Renal cortex interstitium (tissue), 15 donors: ENCODE results near the gene WDR83. TPM values are rescaled to one million over a fixed set of nuclear protein-coding genes. Genes with fewer than 3 reads are reported as not detected.
A peak's percentile ranks its signal among the peaks of the same experiment; 100 is the strongest.
"Not testable (repeated sequence)": the region's sequence is repeated elsewhere in the genome, so short reads cannot be mapped to it uniquely, and the experiment has no call there.

Experiments
- DNase-seq, 11 donors: peaks; one replicate each; pipeline ENCODE4 v3.0.0-alpha.2; 2013; ENCODE audit warnings: low read depth in 9 of 11, low spot score in 4 of 11; ENCODE audit errors: extremely low read depth in 1 of 11
- long read RNA-seq, 16 experiments: transcript quantifications; one replicate each; lab custom pipeline, GENCODE V29; 2026
- polyA plus RNA-seq, 3 donors: library from polyadenylated mRNA; unstranded; fragments of 120-200 nt; gene quantifications; one replicate each; pipeline ENCODE4 v1.2.1, GENCODE V29; 2013; ENCODE audit not compliant: insufficient read length in 3 of 3

Gene WDR83, protein sequence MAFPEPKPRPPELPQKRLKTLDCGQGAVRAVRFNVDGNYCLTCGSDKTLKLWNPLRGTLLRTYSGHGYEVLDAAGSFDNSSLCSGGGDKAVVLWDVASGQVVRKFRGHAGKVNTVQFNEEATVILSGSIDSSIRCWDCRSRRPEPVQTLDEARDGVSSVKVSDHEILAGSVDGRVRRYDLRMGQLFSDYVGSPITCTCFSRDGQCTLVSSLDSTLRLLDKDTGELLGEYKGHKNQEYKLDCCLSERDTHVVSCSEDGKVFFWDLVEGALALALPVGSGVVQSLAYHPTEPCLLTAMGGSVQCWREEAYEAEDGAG
- polyA plus RNA-seq = 10 to 100 TPM; 13.7 to 26.0 (median 17.8) TPM
- long read RNA-seq, donor 1, partial matches to known transcripts = 0 of 27 reads
- long read RNA-seq, donor 1, other reads (novel, unspliced or antisense) = 25 of 27 reads
- long read RNA-seq, donor 2, partial matches to known transcripts = 6 of 30 reads
- long read RNA-seq, donor 2, other reads (novel, unspliced or antisense) = 24 of 30 reads
- long read RNA-seq, donor 3, partial matches to known transcripts = 60 of 65 reads
- long read RNA-seq, donor 3, other reads (novel, unspliced or antisense) = 5 of 65 reads
- long read RNA-seq, donor 4 = 0 reads
- long read RNA-seq, donor 5 = 0 reads
- long read RNA-seq, donor 6, partial matches to known transcripts = 47 of 65 reads
- long read RNA-seq, donor 6, other reads (novel, unspliced or antisense) = 17 of 65 reads
- long read RNA-seq, donor 7 = 0 reads
- long read RNA-seq, donor 8 = 0 reads
- long read RNA-seq, donor 9, partial matches to known transcripts = 60 of 62 reads
- long read RNA-seq, donor 9, other reads (novel, unspliced or antisense) = 0 of 62 reads
- long read RNA-seq, donor 10, partial matches to known transcripts = 31 of 70 reads
- long read RNA-seq, donor 10, other reads (novel, unspliced or antisense) = 38 of 70 reads
- long read RNA-seq, donor 11, partial matches to known transcripts = 12 of 39 reads
- long read RNA-seq, donor 11, other reads (novel, unspliced or antisense) = 26 of 39 reads
- long read RNA-seq, donor 12, partial matches to known transcripts = 40 of 40 reads
- long read RNA-seq, donor 12, other reads (novel, unspliced or antisense) = 0 of 40 reads
- long read RNA-seq, donor 13 = 0 reads
- long read RNA-seq, donor 14, partial matches to known transcripts = 0 of 2 reads
- long read RNA-seq, donor 14, other reads (novel, unspliced or antisense) = 0 of 2 reads
- long read RNA-seq, donor 15, partial matches to known transcripts = 18 of 18 reads
- long read RNA-seq, donor 15, other reads (novel, unspliced or antisense) = 0 of 18 reads
- long read RNA-seq, donor 16, partial matches to known transcripts = 55 of 61 reads
- long read RNA-seq, donor 16, other reads (novel, unspliced or antisense) = 0 of 61 reads

DNA sequence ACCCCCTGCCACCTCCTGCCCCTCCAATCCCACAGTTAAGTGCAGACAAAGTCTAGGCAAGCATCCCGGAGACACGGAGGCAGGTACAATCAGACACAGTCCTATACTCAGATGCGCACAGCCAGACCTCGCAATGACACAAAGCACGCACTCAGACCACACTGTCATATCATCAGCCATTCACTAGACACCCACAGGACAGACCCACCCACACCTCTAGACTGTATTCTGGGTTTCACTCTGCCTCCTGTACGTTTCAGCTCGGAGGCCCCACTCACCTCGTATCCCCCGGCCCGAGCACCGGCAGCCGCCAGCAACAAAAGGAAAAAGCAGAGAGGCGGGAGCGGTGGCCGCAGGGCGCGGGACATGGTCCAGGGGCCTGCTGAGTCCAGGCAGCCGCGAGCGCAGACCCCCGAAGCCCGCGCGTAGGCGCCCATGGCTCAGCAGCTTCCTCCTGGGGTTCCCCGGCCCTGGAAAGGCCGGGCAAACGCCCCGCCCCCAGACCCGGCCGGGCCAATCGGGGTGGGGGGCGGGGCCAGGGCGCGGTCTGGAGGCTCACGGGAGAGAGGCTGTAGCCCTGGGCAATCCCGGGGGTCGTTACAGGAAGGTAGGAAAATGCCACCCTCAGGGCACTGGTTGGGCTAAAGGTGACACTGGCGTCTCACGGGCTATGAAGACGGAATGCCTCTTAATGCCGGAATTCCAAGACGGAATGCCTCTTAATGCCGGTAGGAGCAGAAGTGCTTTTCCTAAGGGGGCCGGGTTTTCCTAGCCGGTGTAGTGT, at the start of gene WDR83, which contains the start of gene MAN2B1:
Gene WDR83 (plus strand): TSS at position 543 of the 784 bp plus-strand sequence. CDS start 2,984 bp downstream, outside the sequence.
Gene MAN2B1 (minus strand): TSS at position 478 of the 784 bp plus-strand sequence. CDS start 41 bp downstream, at position 437.
- DNase-seq = peak in 7 of 11 donors; percentile 56 to 78 (median 70)

- no peak for DNase-seq
Measured at GRCh38 chr19:12617646-12618045, 49.0 kb upstream of the WDR83 start.

GRCh38 chr19:12621253-12622024, 45.2 kb upstream of the WDR83 start:
- not testable (repeated sequence) for DNase-seq

DNA sequence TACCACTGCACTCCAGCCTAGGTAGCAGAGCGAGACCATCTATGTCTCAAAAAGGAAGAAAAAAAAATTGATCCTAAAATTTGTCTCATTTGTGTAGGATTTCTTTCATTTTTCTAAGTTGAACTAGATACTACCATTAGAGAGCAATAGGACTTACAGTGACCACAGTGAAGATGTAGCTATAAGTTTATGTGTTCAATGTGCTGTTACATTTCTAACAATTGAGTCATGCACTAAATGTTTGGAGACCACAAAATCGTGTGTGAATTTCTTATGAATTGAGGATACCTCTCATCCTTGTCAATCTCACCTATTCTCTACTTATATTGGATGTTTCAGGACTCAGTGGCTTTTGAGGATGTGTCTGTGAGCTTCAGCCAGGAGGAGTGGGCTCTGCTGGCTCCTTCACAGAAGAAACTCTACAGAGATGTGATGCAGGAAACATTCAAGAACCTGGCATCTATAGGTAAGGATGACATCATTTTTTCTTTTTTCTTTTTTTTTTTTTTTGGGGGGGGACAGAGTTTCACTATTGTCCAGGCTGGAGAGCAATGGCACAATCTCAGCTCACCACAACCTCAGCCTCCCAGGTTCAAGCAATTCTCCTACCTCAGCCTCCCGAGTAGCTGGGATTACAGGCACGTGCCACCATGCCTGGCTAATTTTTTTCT, 43.1 kb upstream of the WDR83 start:
- no peak for DNase-seq

DNA sequence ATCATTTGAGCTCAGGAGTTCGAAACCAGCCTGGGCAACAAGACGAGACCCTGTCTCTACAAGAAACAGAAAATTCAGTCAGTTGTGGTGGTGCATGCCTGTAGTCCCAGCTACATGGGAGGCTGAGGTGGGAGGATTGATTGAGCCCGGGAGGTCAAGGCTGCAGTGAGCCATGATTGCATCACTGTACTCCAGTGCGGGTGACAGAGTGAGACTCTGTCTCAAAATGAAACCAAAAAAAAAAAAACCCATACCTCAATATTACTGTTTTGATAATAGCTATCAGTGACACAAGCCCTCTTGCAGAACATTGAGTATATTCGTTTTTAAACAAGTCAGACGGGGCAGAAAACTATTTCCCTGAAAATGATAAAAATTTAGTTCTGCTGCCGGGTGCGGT, 39.6 kb upstream of the WDR83 start:
- no peak for DNase-seq

GRCh38 chr19:12628040-12629022, 38.3 kb upstream of the WDR83 start:
- DNase-seq = no peak

- no peak for DNase-seq
Measured at GRCh38 chr19:12629215-12629614, 37.4 kb upstream of the WDR83 start.

- DNase-seq = no peak
Measured at GRCh38 chr19:12636631-12637030, 30.0 kb upstream of the WDR83 start.

DNA sequence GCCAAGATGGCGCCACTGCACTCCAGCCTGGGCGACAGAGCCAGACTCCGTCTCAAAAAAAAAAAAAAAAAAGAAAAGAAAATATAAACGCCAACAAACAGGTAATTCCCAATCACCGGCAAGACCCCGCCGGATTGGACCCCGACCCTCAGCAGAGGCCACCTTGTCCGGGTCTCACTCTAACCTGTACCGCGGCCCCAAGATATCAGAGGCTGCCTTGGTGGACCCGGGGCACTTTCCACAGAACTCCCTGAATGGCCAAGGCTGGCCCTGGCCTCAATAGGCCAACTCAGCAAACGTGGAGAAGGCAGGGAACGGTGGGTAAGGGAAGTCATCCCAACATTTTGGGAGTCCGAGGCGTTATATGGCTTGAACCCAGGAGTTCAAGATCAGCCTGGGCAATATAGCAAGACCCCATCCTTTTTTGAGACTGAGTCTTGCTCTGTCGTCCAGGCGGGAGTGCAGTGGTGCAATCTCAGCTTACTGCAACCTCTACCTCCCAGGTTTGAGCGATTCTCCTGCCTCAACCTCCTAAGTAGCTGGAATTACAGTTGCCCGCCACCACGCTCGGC, 27.9 kb upstream of the WDR83 start:
- no peak for DNase-seq

DNA sequence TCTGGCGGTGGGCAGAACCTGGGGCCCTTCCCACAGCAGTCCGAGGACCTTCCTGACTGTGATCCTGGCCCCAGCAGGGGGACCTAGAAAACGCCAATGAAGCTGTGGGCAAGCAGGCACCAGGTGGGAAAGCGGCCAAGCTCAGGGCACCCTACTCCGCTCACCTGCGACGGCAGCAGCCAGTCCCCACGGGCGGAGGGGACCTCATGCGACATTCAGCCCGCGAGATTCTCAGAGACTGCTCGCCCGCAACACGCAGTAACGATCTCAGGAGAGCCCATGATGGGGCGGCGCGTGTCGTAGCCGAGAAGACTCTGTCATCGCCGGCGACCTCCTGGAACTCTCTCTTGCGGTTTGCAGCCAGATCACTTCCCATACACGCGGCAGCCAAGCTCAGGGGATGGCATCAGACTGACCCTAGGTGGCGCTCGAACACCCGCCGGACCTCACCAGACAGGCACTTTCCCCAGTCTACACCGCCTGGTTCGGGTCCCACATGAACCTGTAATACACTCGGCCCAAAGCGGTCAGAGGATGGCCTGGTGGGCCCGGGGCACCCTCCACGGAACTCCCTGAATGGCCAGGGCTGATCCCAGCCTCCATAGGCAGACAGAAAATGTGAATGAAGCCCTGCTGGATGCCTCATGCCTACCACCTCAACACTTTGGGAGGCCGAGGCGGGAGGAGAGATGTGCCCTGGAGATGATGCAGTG, 26.6 kb upstream of the WDR83 start:
- peak; percentile 35 to 72 (median 61) for DNase-seq

- no peak for DNase-seq
Measured at GRCh38 chr19:12641456-12641855, 25.2 kb upstream of the WDR83 start.

DNA sequence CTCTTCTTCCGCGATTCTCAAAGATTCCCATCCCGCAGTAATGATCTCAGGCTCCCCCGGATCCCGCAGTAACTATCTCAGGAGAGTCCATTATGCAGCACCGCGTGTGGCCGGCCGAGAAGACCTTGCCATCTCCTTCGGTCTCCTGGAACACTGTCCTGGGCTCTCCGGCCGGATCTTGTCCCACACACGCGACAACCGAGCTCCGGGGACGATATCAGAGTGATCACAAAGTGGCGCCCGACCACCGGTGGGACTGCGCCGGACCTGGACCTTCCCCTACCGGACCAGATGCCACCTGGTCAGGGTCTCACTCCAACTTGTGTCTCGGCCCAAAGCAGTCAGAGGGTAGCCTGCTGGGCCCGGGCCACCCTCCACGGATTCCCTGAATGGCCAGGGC, 24.1 kb upstream of the WDR83 start:
- no peak for DNase-seq

DNA sequence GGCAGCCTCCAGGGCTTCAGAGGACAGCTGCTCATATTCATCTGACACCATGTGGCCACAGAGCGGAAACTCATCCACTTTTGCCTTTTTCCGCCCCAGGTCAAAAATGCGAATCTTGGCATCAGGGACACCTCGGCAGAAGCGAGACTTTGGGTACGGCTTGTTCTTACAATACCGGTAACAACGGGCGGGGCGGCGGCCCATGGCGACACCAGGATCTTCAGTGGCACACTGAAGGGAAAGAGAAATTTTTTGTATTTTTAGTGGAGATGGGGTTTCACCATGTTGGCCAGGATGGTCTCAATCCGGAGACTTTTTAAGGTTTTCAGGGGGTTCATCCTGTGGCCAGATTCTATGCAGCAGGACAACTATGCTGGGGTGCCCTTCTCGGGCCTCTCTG, 22.9 kb upstream of the WDR83 start:
- not testable (repeated sequence) for DNase-seq

DNA sequence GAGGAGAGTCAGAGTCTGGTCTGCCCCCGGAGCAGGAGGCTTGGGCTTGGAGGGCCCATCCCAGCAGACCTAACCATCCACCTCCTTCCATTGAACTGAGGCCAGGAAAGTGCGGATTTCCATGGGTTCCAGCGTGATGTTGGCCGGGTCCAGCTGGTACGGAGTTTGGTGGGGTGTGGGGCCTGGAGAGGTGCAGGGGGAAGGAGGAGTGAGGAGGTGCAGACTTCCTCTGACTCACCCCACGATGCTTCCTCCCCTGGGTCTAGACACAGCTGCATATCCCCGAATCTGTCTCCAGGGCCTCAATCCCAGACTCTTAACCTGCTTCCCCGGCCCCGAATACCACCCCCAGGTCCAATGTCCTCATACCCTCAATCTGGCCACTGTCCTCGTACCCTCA, 20.1 kb upstream of the WDR83 start:
- DNase-seq = no peak

GRCh38 chr19:12647047-12647446, 19.6 kb upstream of the WDR83 start:
- no peak for DNase-seq
